Common myeloid progenitor, CD34-positive (primary cell): ENCODE data around the gene STAT3.

Experiments used
- CTCF ChIA-PET: fragments of 350-600 bp; sonication (Branson Sonifier 250); formaldehyde crosslinking; loops from one replicate; lab custom pipeline; 2021; ENCODE audit warnings: antibody characterized with exemption; lab: Charles Lee
- POLR2A ChIA-PET: fragments of 350-600 bp; sonication (Branson Sonifier 250); formaldehyde crosslinking; loops from one replicate; lab custom pipeline; 2021; ENCODE audit warnings: antibody characterized with exemption; lab: Charles Lee
- DNase-seq, 3 donors: peaks; one replicate each; pipeline versions ENCODE4 v3.0.0 to v3.0.0-alpha.2; 2013
- H3K27ac ChIP-seq, 2 experiments: 1 replicate in 1 of 2; 2 replicates in 1 of 2; pipeline ENCODE4 v1.7.0; 2013; ENCODE audit warnings: inconsistent platforms in 2 of 2, low read length in 2 of 2, mild to moderate bottlenecking in 2 of 2, low read depth in 1 of 2, moderate library complexity in 1 of 2; ENCODE audit not compliant: severe bottlenecking in 2 of 2, insufficient read depth in 1 of 2, poor library complexity in 1 of 2
- H3K27me3 ChIP-seq, 5 experiments: replicated peaks in 2 of 5; 1 replicate in 3 of 5; 2 replicates in 2 of 5; pipeline versions ENCODE4 v1.6.1 to v1.7.0; 2013; ENCODE audit warnings: low read length in 4 of 5, mild to moderate bottlenecking in 2 of 5, moderate library complexity in 2 of 5, inconsistent platforms in 1 of 5; ENCODE audit not compliant: insufficient read depth in 5 of 5, control insufficient read depth in 4 of 5
- H3K36me3 ChIP-seq, 4 experiments: 1 replicate in 2 of 4; 2 replicates in 2 of 4; pipeline versions ENCODE4 v1.6.1 to v1.7.0; 2013; ENCODE audit warnings: low read length in 3 of 4, control low read depth in 1 of 4, mild to moderate bottlenecking in 1 of 4; ENCODE audit not compliant: control insufficient read depth in 4 of 4, insufficient read depth in 4 of 4
- H3K4me1 ChIP-seq, 4 experiments: 1 replicate in 3 of 4; 2 replicates in 1 of 4; pipeline versions ENCODE4 v1.6.1 to v1.7.1; 2013; ENCODE audit warnings: low read length in 3 of 4, mild to moderate bottlenecking in 3 of 4, control low read depth in 1 of 4, inconsistent platforms in 1 of 4, moderate library complexity in 1 of 4; ENCODE audit not compliant: control insufficient read depth in 4 of 4, insufficient read depth in 4 of 4; ENCODE audit errors: control extremely low read depth in 1 of 4
- H3K4me3 ChIP-seq, 7 experiments: 1 replicate in 4 of 7; 2 replicates in 3 of 7; pipeline versions ENCODE4 v1.5.1 to v1.7.0; 2013; ENCODE audit warnings: mild to moderate bottlenecking in 7 of 7, low read length in 6 of 7, moderate library complexity in 6 of 7, inconsistent platforms in 2 of 7, low read depth in 2 of 7, control low read depth in 1 of 7; ENCODE audit not compliant: insufficient read depth in 4 of 7, control insufficient read depth in 1 of 7; ENCODE audit errors: extremely low read depth in 1 of 7
- H3K9me3 ChIP-seq, 5 experiments: 1 replicate in 4 of 5; 2 replicates in 1 of 5; pipeline versions ENCODE4 v1.6.1 to v1.7.1; 2013; ENCODE audit warnings: low read length in 4 of 5, mild to moderate bottlenecking in 2 of 5, inconsistent platforms in 1 of 5, low read depth in 1 of 5, moderate library complexity in 1 of 5; ENCODE audit not compliant: control insufficient read depth in 4 of 5, insufficient read depth in 2 of 5; ENCODE audit errors: control extremely low read depth in 1 of 5
- WGBS: methylation state at CpG from one replicate; pipeline ENCODE4 v1.1.5; 2013; ENCODE audit not compliant: insufficient coverage; 5-methylcytosine and 5-hydroxymethylcytosine counted together

The STAT3 gene

DNA sequence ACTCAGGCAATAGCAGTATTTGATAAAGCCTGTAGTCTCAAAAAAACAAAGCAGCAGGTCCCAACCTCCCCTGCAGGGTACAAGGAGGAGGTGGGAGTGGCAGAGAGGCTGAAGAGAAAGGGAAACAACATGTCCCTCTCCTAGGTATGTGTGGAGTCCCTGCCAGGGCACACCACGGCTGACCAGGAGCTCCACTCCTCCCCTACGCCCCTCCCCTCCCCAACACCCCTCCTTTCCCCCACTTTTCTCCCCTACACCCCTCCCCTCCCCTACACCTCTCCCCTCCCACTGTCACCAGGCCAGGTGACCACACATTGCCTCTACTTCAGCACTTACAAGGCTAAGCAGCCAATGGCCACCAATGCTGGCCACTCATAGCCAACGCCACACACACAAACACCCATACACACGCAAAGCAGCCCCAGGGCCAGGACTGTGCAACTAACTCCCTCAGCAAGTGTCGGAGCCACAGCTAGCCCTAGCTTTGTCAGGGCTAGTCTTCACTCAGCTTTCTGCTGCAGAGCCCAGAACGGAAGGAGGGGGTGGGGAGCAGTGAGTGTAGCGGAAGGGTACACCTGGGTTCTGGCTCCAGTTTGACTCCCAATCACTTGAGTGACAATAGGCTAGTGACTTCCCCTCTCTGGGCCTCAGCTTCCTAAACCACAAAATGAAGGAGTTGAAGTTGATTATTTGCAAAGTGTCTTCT lies 26.6 kb upstream of the STAT3 start:
- H3K27ac ChIP-seq: peak overlapping the region; percentile 27 to 61
- 0% methylated on average over 2 of the region's 7 CpGs for WGBS
- CTCF ChIA-PET: interaction anchor here (0.7 to 5.5 kb wide), 13 partner anchors 8 to 112 kb away, joined by 3 to 21 read pairs (median 4); partner anchors contain the start of gene CAVIN1

DNA sequence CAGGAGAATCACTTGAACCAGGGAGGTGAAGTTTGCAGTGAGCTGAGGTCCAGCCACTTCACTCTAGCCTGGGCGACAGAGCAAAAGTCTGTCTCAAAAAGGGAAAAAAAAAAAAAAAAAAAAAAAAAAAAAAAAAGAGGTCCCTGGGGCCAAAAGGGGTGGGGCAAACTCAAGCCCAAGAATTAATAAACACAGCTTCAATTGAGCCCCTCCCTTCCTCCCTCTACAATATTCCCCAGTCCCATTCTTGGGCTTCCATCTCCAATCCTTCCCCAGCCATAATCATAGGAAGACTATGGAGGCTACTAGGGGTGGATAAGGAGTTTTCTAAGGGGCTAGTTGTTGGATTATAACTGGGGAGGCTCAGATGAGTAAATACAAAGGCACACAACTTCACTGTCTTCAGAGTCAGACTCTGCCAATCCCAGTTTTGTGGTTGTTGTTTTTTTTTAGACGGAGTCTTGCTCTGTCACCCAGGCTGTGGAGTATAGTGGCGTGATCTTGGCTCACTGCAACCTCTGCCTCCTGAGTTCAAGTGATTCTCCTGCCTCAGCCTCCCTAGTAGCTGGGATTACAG lies 25.3 kb upstream of the STAT3 start:
- H3K4me3 ChIP-seq: no peak overlapping the region
- peaks cover 11 to 65% (median 49%) of the 10 kb centered on the region in 4 experiments for H3K4me1 ChIP-seq

More for the DNA sequence above, 26.6 kb upstream of the STAT3 start:
- Histone ChIP-seq H3K4me1 (peaks cover 11 to 66% (median 52%) of the 10 kb centered on the region in 4 experiments), H3K4me3 (peak overlapping the region in 6 of 7 experiments; percentile 26 to 76 (median 54)), H3K27me3 (no peaks in the 10 kb centered on the region), H3K9me3 (no peaks in the 10 kb centered on the region), H3K36me3 (no peaks in the 10 kb centered on the region)
- DNase-seq: peak in 2 of 3 donors; percentile 80 to 87
- POLR2A ChIA-PET: interaction anchor here (0.5 to 1.3 kb wide), 3 partner anchors 9 to 116 kb away, joined by 3 to 6 read pairs (median 3); no protein-coding TSS in a partner anchor

DNA sequence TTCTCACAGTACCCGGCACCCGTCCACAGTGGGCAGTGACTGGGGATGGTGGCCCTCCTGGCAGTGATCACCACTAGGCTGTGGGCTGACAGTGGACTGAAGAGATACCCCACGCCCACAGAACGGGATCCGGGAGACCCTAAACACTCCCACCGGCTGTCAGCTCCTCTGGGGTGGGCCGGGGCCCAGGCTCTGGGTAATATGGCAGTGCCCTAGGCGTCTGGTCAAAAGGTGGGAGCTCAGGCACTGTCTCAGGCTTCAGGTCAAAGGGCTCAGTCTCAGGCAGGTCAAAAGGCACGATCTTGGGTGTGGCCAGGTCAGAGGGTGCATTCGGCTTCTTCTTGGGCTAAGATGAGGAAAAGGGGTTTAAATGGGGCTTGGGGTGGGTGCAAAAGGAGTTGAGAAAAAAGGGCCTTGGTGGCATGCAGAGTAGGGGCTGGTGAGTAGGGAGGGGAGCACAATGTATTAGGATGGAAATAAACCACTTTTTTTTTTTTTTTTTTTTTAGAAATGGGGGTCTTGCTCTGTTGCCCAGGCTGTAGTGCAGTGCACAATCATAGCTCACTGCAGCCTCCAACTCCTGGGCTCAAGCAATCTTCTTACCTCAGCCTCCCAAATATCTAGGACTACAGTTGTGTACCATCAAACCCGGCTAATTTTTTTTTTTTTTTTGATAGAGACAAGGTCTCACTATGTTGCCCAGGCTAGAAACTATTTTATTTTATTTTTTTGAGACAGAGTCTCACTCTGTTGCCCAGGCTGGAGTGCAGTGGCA lies 23.9 kb upstream of the STAT3 start:
- no peaks in the 10 kb centered on the region for H3K36me3 ChIP-seq
- DNase-seq: no peak
- 96% methylated on average over 8 of the region's 11 CpGs for WGBS
- ChIA-PET POLR2A (no interaction called here), CTCF (interaction anchor here (1.1 to 5.5 kb wide), 6 partner anchors 9 to 115 kb away, joined by 3 to 21 read pairs (median 4); partner anchors contain the start of gene CAVIN1)
- no peaks in the 10 kb centered on the region for H3K9me3 ChIP-seq
- H3K4me3 ChIP-seq: no peak overlapping the region
- H3K27me3 ChIP-seq: no peaks in the 10 kb centered on the region
- no peak overlapping the region for H3K27ac ChIP-seq
- H3K4me1 ChIP-seq: peaks cover 8 to 73% (median 53%) of the 10 kb centered on the region in 4 experiments

More for the DNA sequence above, 25.3 kb upstream of the STAT3 start:
- Histone ChIP-seq H3K27me3 (no peaks in the 10 kb centered on the region), H3K36me3 (no peaks in the 10 kb centered on the region), H3K27ac (no peak overlapping the region), H3K9me3 (no peaks in the 10 kb centered on the region)
- ChIA-PET POLR2A (no interaction called here), CTCF (interaction anchor here (1.0 to 5.5 kb wide), 9 partner anchors 9 to 114 kb away, joined by 3 to 21 read pairs (median 4); partner anchors contain the start of gene CAVIN1)
- no peak for DNase-seq
- WGBS: 88% methylated on average over 2 of the region's 3 CpGs

DNA sequence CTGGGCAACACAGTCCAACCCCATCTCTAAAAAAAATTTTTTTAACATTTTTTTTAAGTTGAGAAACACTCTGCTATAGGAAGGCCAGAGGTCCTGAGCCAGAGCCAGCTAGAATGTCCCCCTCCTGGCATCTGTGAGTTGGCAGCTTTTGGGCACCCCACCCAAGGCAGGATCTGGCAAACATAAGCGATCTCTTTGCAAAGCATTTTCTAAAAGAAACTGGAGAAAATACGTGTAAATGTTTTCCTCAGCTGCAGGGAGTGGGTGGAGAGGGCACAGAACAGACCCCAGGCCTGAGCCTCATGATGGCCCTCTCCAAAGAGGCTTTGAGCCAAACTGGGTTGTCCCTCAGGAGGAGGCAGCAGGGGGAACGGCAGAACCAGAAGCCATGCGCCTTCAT lies 23.1 kb upstream of the STAT3 start:
- Histone ChIP-seq H3K27ac (no peak overlapping the region), H3K4me3 (peak overlapping the region in 1 of 7 experiments; percentile 23), H3K9me3 (no peaks in the 10 kb centered on the region), H3K36me3 (no peaks in the 10 kb centered on the region), H3K27me3 (no peaks in the 10 kb centered on the region), H3K4me1 (peaks cover 8 to 75% (median 56%) of the 10 kb centered on the region in 4 experiments)
- ChIA-PET CTCF (interaction anchor here (0.8 to 5.0 kb wide), 5 partner anchors 8 to 103 kb away, joined by 3 to 16 read pairs (median 3); partner anchors contain the start of gene CAVIN1), POLR2A (no interaction called here)
- 67% methylated on average over 2 of the region's 4 CpGs for WGBS
- DNase-seq: peak in 1 of 3 donors; percentile 26

DNA sequence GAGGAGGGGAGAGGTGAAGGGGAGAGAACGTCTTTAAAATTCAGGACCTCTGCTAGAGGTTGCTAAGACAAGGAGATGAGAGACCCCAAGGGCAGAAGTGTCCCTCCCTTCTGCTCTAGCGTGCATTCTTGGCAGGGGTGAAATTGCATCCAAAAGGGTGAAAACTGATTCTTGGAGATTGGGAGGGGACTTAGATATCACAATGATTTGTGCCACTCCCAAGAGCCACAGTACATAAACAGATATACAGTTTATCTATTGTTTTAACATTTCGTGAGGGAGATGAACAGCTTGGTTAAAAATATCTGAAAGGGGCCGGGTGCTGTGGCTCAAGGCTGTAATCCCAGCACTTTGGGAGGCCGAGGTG lies 22.1 kb upstream of the STAT3 start:
- 88% methylated on average over 2 of the region's 5 CpGs for WGBS
- Histone ChIP-seq H3K4me1 (peaks cover 5 to 72% (median 50%) of the 10 kb centered on the region in 4 experiments), H3K9me3 (no peaks in the 10 kb centered on the region), H3K27me3 (no peaks in the 10 kb centered on the region), H3K27ac (peak overlapping the region in 1 of 2 experiments; percentile 43), H3K4me3 (no peak overlapping the region), H3K36me3 (peaks cover 0 to under 1% (median 0%) of the 10 kb centered on the region in 4 experiments)
- DNase-seq: no peak
- ChIA-PET CTCF (interaction anchor here (0.8 to 5.0 kb wide), 8 partner anchors 7 to 163 kb away, joined by 3 to 16 read pairs (median 4); partner anchors contain the start of gene CAVIN1), POLR2A (no interaction called here)

DNA sequence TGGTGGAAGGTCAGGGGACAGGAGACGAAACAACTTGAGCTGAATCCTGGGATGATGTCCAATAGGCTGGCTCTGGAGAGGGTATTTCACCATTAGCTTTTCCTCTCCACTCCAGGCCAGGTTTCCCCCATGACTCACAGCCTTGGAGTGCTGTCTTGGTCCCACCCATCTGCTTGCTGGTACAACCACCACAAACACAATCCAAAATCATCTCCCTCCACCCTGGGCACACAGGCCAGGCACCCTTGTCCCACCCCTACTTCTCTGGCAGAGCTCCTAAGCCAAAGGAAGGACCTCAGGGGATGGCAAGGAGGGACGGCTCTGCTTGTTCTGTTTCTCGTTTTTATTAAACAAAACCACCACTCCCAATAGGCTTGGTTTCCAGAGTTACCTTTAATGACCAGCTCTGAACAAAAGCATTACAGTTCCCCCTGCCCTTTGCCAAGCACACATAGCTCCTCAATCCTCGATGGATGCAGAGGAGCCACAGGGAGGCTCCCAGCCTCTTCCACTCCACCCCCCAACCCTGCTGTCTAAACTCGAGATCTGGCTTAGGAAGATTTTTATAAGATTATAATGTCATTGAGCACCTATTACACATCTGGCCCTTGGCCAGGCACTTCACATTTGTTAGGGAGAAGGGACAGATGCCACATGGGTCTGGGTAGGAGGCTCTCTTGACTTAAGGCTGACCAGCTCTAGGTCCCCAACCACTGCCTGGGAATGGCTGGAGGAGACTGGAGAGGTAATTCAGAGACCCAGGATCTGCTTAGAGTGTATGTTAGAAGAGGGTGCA lies 21.5 kb upstream of the STAT3 start:
- H3K36me3 ChIP-seq: peaks cover 0 to 6% (median 3%) of the 10 kb centered on the region in 4 experiments
- POLR2A ChIA-PET: interaction anchor here (0.5 kb wide), 1 partner anchor 77 kb away, joined by 6 read pairs; no protein-coding TSS in a partner anchor
- no peak for DNase-seq
- H3K27ac ChIP-seq: peak overlapping the region; percentile 17 to 43
- CTCF ChIA-PET: interaction anchor here (0.8 to 4.0 kb wide), 7 partner anchors 10 to 163 kb away, joined by 3 to 27 read pairs (median 5); no protein-coding TSS in a partner anchor
- H3K4me3 ChIP-seq: peak overlapping the region in 1 of 7 experiments; percentile 23
- 100% methylated on average over 1 of the region's 5 CpGs for WGBS
- peaks cover 5 to 66% (median 44%) of the 10 kb centered on the region in 4 experiments for H3K4me1 ChIP-seq
- no peaks in the 10 kb centered on the region for H3K27me3 ChIP-seq
- no peaks in the 10 kb centered on the region for H3K9me3 ChIP-seq
